Measurements from ENCODE around the gene NHLH2.

The NHLH2 gene

DNA sequence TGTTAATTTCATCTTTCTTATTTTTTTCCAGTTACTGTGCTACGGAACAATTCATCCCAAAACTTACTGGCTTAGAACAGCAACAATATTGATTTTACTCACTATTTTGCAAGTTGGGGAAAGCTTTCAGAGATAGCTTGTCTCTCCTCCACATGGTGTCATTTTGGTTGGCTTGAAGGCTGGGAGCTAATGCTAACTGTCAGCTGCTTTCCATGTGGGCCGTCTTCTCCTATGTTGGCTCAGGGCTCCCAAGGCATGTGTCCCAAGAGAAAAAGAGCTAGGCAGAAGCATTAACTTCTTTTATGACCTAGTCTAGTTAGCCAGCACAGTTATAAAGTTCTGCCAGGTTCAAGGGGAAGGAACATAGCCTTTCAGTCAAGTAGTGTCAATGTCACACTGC, 38.5 kb downstream of the NHLH2 start:
- no peak for DNase-seq (ENCODE audit: low read depth)

DNA sequence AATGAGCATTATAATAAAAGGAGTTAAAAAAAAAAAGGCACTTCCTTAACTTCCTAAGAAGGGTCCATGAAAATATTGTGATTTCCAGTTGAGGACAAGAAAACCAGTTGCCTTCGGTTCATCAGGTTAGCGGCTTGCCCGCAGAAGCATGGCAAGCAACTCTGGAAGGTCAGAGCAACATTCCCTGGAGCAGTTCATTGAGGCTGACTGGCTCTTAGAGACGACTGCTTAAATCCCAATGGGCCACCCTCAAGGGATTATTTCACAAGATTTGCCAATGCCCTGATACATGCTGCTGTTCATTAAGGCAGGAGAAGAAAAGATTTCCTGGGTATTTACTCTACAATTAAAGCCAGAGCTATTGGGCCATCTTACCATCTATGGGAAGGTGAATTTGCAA, 43.4 kb downstream of the NHLH2 start:
- no peak for DNase-seq (ENCODE audit: low read depth)

GRCh38 chr1:115796897-115797296, 44.0 kb downstream of the NHLH2 start:
- no peak for DNase-seq (ENCODE audit: low read depth)

DNA sequence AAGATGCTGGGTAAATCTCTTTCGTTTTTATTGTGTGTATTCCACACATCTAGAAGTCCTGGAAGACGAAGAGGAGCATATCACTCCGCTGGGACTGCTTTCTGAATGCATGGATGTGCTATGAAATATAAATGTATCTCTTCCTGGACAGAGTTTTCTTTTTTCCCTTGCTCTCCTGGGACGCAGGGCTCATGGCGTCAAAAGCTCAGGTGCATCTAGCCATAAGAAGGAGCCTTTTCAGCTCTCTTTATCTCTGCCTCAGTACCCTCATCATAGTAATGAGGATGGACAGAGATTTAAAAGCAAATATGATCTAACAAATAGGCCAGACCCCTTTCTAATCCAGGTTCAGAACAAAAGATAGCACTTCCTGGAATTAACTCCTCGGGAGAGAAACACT, 44.9 kb downstream of the NHLH2 start:
- no peak for DNase-seq (ENCODE audit: low read depth)

GRCh38 chr1:115794976-115795639, 45.8 kb downstream of the NHLH2 start:
- DNase-seq (ENCODE audit: low read depth): peak; percentile 22

GRCh38 chr1:115793162-115793561, 47.8 kb downstream of the NHLH2 start:
- no peak for DNase-seq (ENCODE audit: low read depth)

GRCh38 chr1:115791816-115792215, 49.1 kb downstream of the NHLH2 start:
- DNase-seq (ENCODE audit: low read depth): no peak

GRCh38 chr1:115790846-115791245, 50.1 kb downstream of the NHLH2 start:
- no peak for DNase-seq (ENCODE audit: low read depth)

- peak; percentile 57 for DNase-seq (ENCODE audit: low read depth)
Measured at GRCh38 chr1:115790356-115790755, 50.6 kb downstream of the NHLH2 start.
